Hepatocyte (in vitro differentiated cells): ENCODE results near the gene COG4.

Source experiments
- CTCF ChIP-seq: fragments of 200-600 bp; sonication (generic); IDR thresholded peaks from 2 replicates; pipeline ENCODE4 v1.5.1; 2016; ENCODE audit warnings: antibody characterized with exemption, mild to moderate bottlenecking; ENCODE audit not compliant: poor library complexity
- EZH2 ChIP-seq: fragments of 200-600 bp; sonication (generic); IDR thresholded peaks from 2 replicates; pipeline ENCODE4 v1.6.1; 2016; ENCODE audit warnings: antibody characterized with exemption, mild to moderate bottlenecking, borderline replicate concordance
- EZH2phosphoT487 ChIP-seq: fragments of 200-600 bp; sonication (generic); IDR thresholded peaks from one replicate; pipeline ENCODE4 v1.6.1; 2018; ENCODE audit warnings: antibody characterized with exemption, mild to moderate bottlenecking, low read depth, moderate library complexity; ENCODE audit not compliant: unreplicated experiment, severe bottlenecking

GRCh38 chr16:70493802-70494201 lies 29.6 kb downstream of the COG4 start:
- TF ChIP-seq CTCF, result no peak
- TF ChIP-seq EZH2, result no peak
- TF ChIP-seq EZH2phosphoT487, result no peak
